ENCODE results near the gene CSTF2T. TPM values are rescaled to one million over a fixed set of nuclear protein-coding genes. Genes with fewer than 3 reads are reported as not detected.

Gene CSTF2T
- total RNA-seq: 19.6 and 24.8 TPM in 2 replicates

GRCh38 chr10:51699475-51700227 lies at the start of gene CSTF2T:
Gene CSTF2T, minus strand, starts transcription at chr10:51699595. Its CDS starts 46 bp downstream, at chr10:51699549.

All from smooth muscle cell of trachea (primary cell).